Measurements from ENCODE around the gene EMILIN3.

Gene EMILIN3

GRCh38 chr20:41403604-41404003, 37.0 kb upstream of the EMILIN3 start:
- peaks cover 15% of the 10 kb centered on the region for H3K36me3 ChIP-seq (ENCODE audit: control insufficient read depth, insufficient read depth, low read length)
- no peak overlapping the region for H4K5ac ChIP-seq (ENCODE audit: low read length)

GRCh38 chr20:41398408-41398807, 31.8 kb upstream of the EMILIN3 start:
- Histone ChIP-seq H3K79me2 (ENCODE audit: control insufficient read depth, insufficient read depth, low read length) (no peaks in the 10 kb centered on the region), H3K27ac (ENCODE audit: low read depth, low read length) (no peak overlapping the region), H3K23ac (ENCODE audit: low read length) (no peak overlapping the region), H3K56ac (ENCODE audit: low read length) (no peak overlapping the region), H2BK120ac (ENCODE audit: low read depth, low read length) (no peak overlapping the region), H2BK15ac (replicated peaks; ENCODE audit: low read depth) (no peak overlapping the region), H3K4me1 (ENCODE audit: control insufficient read depth, low read depth, low read length) (peaks cover 2% of the 10 kb centered on the region), H3K9ac (ENCODE audit: low read length) (no peak overlapping the region), H4K5ac (ENCODE audit: low read length) (no peak overlapping the region), H4K8ac (ENCODE audit: low read depth, low read length) (no peak overlapping the region), H3K27me3 (ENCODE audit: insufficient read depth, low read length, poor library complexity) (no peaks in the 10 kb centered on the region), H2BK5ac (ENCODE audit: low read length) (no peak overlapping the region), H3K36me3 (ENCODE audit: control insufficient read depth, insufficient read depth, low read length) (no peaks in the 10 kb centered on the region), H3K4me3 (ENCODE audit: low read length) (no peak overlapping the region), H3K4me2 (ENCODE audit: low read length) (no peak overlapping the region), H3K79me1 (ENCODE audit: low read length) (no peaks in the 10 kb centered on the region), H3K18ac (ENCODE audit: low read length) (no peak overlapping the region), H2AK5ac (ENCODE audit: low read length) (no peak overlapping the region), H3K4ac (ENCODE audit: low read depth, low read length) (no peak overlapping the region)
- DNase-seq: no peak
- WGBS (ENCODE audit: extremely low coverage, insufficient coverage, low lambda C conversion rate): no CpG with 5 or more reads among the region's 2 CpGs

More at GRCh38 chr20:41403604-41404003, 37.0 kb upstream of the EMILIN3 start:
- no peaks in the 10 kb centered on the region for H3K27me3 ChIP-seq (ENCODE audit: insufficient read depth, low read length, poor library complexity)
- no peak overlapping the region for H3K4me2 ChIP-seq (ENCODE audit: low read length)
- no peak overlapping the region for H3K4ac ChIP-seq (ENCODE audit: low read depth, low read length)
- H3K18ac ChIP-seq (ENCODE audit: low read length): no peak overlapping the region
- no peak overlapping the region for H2BK15ac ChIP-seq (replicated peaks; ENCODE audit: low read depth)
- no peaks in the 10 kb centered on the region for H3K4me1 ChIP-seq (ENCODE audit: control insufficient read depth, low read depth, low read length)
- no peak overlapping the region for H2BK5ac ChIP-seq (ENCODE audit: low read length)
- no peak overlapping the region for H3K23ac ChIP-seq (ENCODE audit: low read length)
- no peak overlapping the region for H2AK5ac ChIP-seq (ENCODE audit: low read length)
- no peak for DNase-seq
- no peak overlapping the region for H3K9ac ChIP-seq (ENCODE audit: low read length)
- H3K27ac ChIP-seq (ENCODE audit: low read depth, low read length): no peak overlapping the region
- no peaks in the 10 kb centered on the region for H3K79me1 ChIP-seq (ENCODE audit: low read length)
- H3K56ac ChIP-seq (ENCODE audit: low read length): no peak overlapping the region
- H3K79me2 ChIP-seq (ENCODE audit: control insufficient read depth, insufficient read depth, low read length): no peaks in the 10 kb centered on the region
- no peak overlapping the region for H4K8ac ChIP-seq (ENCODE audit: low read depth, low read length)
- no peak overlapping the region for H2BK120ac ChIP-seq (ENCODE audit: low read depth, low read length)
- no CpG with 5 or more reads among the region's 12 CpGs for WGBS (ENCODE audit: extremely low coverage, insufficient coverage, low lambda C conversion rate)
- no peak overlapping the region for H3K4me3 ChIP-seq (ENCODE audit: low read length)

- Histone ChIP-seq H3K27me3 (ENCODE audit: insufficient read depth, low read length, poor library complexity) (no peaks in the 10 kb centered on the region), H3K23ac (ENCODE audit: low read length) (no peak overlapping the region), H4K5ac (ENCODE audit: low read length) (no peak overlapping the region), H3K4me2 (ENCODE audit: low read length) (no peak overlapping the region), H2BK15ac (replicated peaks; ENCODE audit: low read depth) (no peak overlapping the region), H2BK120ac (ENCODE audit: low read depth, low read length) (no peak overlapping the region), H3K4me1 (ENCODE audit: control insufficient read depth, low read depth, low read length) (peaks cover 2% of the 10 kb centered on the region), H2AK5ac (ENCODE audit: low read length) (no peak overlapping the region), H3K56ac (ENCODE audit: low read length) (peak overlapping the region; percentile 19), H4K8ac (ENCODE audit: low read depth, low read length) (no peak overlapping the region), H3K9ac (ENCODE audit: low read length) (no peak overlapping the region), H2BK5ac (ENCODE audit: low read length) (no peak overlapping the region), H3K79me2 (ENCODE audit: control insufficient read depth, insufficient read depth, low read length) (no peaks in the 10 kb centered on the region), H3K79me1 (ENCODE audit: low read length) (no peaks in the 10 kb centered on the region), H3K18ac (ENCODE audit: low read length) (no peak overlapping the region), H3K36me3 (ENCODE audit: control insufficient read depth, insufficient read depth, low read length) (no peaks in the 10 kb centered on the region), H3K27ac (ENCODE audit: low read depth, low read length) (no peak overlapping the region), H3K4ac (ENCODE audit: low read depth, low read length) (no peak overlapping the region), H3K4me3 (ENCODE audit: low read length) (no peak overlapping the region)
- peak; percentile 34 for DNase-seq
- no CpG with 5 or more reads among the region's 18 CpGs for WGBS (ENCODE audit: extremely low coverage, insufficient coverage, low lambda C conversion rate)
These were observed 29.3 kb upstream of the EMILIN3 start for GRCh38 chr20:41395667-41396664.

GRCh38 chr20:41394931-41395666, 28.5 kb upstream of the EMILIN3 start:
- no CpG with 5 or more reads among the region's 9 CpGs for WGBS (ENCODE audit: extremely low coverage, insufficient coverage, low lambda C conversion rate)
- no peaks in the 10 kb centered on the region for H3K36me3 ChIP-seq (ENCODE audit: control insufficient read depth, insufficient read depth, low read length)
- no peak overlapping the region for H2BK120ac ChIP-seq (ENCODE audit: low read depth, low read length)
- no peak overlapping the region for H4K8ac ChIP-seq (ENCODE audit: low read depth, low read length)
- H3K79me1 ChIP-seq (ENCODE audit: low read length): no peaks in the 10 kb centered on the region
- H3K18ac ChIP-seq (ENCODE audit: low read length): no peak overlapping the region
- H3K4ac ChIP-seq (ENCODE audit: low read depth, low read length): no peak overlapping the region
- H4K5ac ChIP-seq (ENCODE audit: low read length): no peak overlapping the region
- DNase-seq: no peak
- H3K4me1 ChIP-seq (ENCODE audit: control insufficient read depth, low read depth, low read length): peaks cover 2% of the 10 kb centered on the region
- H3K56ac ChIP-seq (ENCODE audit: low read length): no peak overlapping the region
- no peak overlapping the region for H3K23ac ChIP-seq (ENCODE audit: low read length)
- H3K4me3 ChIP-seq (ENCODE audit: low read length): no peak overlapping the region
- no peaks in the 10 kb centered on the region for H3K27me3 ChIP-seq (ENCODE audit: insufficient read depth, low read length, poor library complexity)
- no peak overlapping the region for H2BK5ac ChIP-seq (ENCODE audit: low read length)
- no peak overlapping the region for H2BK15ac ChIP-seq (replicated peaks; ENCODE audit: low read depth)
- no peaks in the 10 kb centered on the region for H3K79me2 ChIP-seq (ENCODE audit: control insufficient read depth, insufficient read depth, low read length)
- H3K27ac ChIP-seq (ENCODE audit: low read depth, low read length): no peak overlapping the region
- no peak overlapping the region for H3K4me2 ChIP-seq (ENCODE audit: low read length)
- H2AK5ac ChIP-seq (ENCODE audit: low read length): no peak overlapping the region
- H3K9ac ChIP-seq (ENCODE audit: low read length): no peak overlapping the region

GRCh38 chr20:41394081-41394480, 27.5 kb upstream of the EMILIN3 start:
- Histone ChIP-seq H3K23ac (ENCODE audit: low read length) (no peak overlapping the region), H2AK5ac (ENCODE audit: low read length) (no peak overlapping the region), H2BK5ac (ENCODE audit: low read length) (no peak overlapping the region), H3K27ac (ENCODE audit: low read depth, low read length) (no peak overlapping the region), H3K79me1 (ENCODE audit: low read length) (no peaks in the 10 kb centered on the region), H4K8ac (ENCODE audit: low read depth, low read length) (no peak overlapping the region), H2BK15ac (replicated peaks; ENCODE audit: low read depth) (no peak overlapping the region), H2BK120ac (ENCODE audit: low read depth, low read length) (no peak overlapping the region), H3K4me3 (ENCODE audit: low read length) (no peak overlapping the region), H3K27me3 (ENCODE audit: insufficient read depth, low read length, poor library complexity) (no peaks in the 10 kb centered on the region), H3K36me3 (ENCODE audit: control insufficient read depth, insufficient read depth, low read length) (no peaks in the 10 kb centered on the region), H3K4me2 (ENCODE audit: low read length) (no peak overlapping the region), H3K4me1 (ENCODE audit: control insufficient read depth, low read depth, low read length) (peaks cover 2% of the 10 kb centered on the region), H3K9ac (ENCODE audit: low read length) (no peak overlapping the region), H3K18ac (ENCODE audit: low read length) (no peak overlapping the region), H3K56ac (ENCODE audit: low read length) (no peak overlapping the region), H3K79me2 (ENCODE audit: control insufficient read depth, insufficient read depth, low read length) (no peaks in the 10 kb centered on the region), H3K4ac (ENCODE audit: low read depth, low read length) (no peak overlapping the region), H4K5ac (ENCODE audit: low read length) (no peak overlapping the region)
- no peak for DNase-seq
- WGBS (ENCODE audit: extremely low coverage, insufficient coverage, low lambda C conversion rate): no CpG with 5 or more reads among the region's 2 CpGs
